Peyer's patch (tissue), 4 donors: ENCODE data around the gene CRADD.

Experiments
- POLR2A ChIP-seq, 2 donors: fragments of 450-650 bp; IDR thresholded peaks; one replicate each; pipeline ENCODE4 v1.5.1; 2017; ENCODE audit warnings: antibody characterized with exemption in 2 of 2, mild to moderate bottlenecking in 2 of 2, moderate library complexity in 2 of 2
- TF ChIP-seq, protein P1 (sequence below), 6 experiments: fragments of 450-650 bp in 4 of 6; fragments of 200-600 bp in 2 of 6; sonication (generic) in 1 of 6; IDR thresholded peaks; one replicate each; pipeline ENCODE4 v1.5.1; 2017 to 2019; ENCODE audit warnings: antibody characterized with exemption in 6 of 6, mild to moderate bottlenecking in 3 of 6, moderate library complexity in 1 of 6

- TF ChIP-seq, protein P1, sequence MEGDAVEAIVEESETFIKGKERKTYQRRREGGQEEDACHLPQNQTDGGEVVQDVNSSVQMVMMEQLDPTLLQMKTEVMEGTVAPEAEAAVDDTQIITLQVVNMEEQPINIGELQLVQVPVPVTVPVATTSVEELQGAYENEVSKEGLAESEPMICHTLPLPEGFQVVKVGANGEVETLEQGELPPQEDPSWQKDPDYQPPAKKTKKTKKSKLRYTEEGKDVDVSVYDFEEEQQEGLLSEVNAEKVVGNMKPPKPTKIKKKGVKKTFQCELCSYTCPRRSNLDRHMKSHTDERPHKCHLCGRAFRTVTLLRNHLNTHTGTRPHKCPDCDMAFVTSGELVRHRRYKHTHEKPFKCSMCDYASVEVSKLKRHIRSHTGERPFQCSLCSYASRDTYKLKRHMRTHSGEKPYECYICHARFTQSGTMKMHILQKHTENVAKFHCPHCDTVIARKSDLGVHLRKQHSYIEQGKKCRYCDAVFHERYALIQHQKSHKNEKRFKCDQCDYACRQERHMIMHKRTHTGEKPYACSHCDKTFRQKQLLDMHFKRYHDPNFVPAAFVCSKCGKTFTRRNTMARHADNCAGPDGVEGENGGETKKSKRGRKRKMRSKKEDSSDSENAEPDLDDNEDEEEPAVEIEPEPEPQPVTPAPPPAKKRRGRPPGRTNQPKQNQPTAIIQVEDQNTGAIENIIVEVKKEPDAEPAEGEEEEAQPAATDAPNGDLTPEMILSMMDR (IDR thresholded peaks at IDR 0.05), result no peak
- no peak for TF ChIP-seq POLR2A (IDR thresholded peaks at IDR 0.05)
Measured at GRCh38 chr12:93895089-93895445, 217.9 kb downstream of the CRADD start.
